Parathyroid adenoma (tissue), 2 donors: Measurements from ENCODE around the gene SLC10A7.

ENCODE experiments used
- H2AFZ ChIP-seq: fragments of 300-600 bp; sonication (generic); one replicate; pipeline ENCODE4 v1.7.0; 2017; ENCODE audit warnings: antibody characterized with exemption, mild to moderate bottlenecking
- H3K27ac ChIP-seq: fragments of 300-600 bp; sonication (generic); one replicate; pipeline ENCODE4 v1.7.0; 2017
- H3K27me3 ChIP-seq: fragments of 300-600 bp; sonication (generic); one replicate; pipeline ENCODE4 v1.7.0; 2017; ENCODE audit warnings: low read length; ENCODE audit not compliant: control insufficient read depth, insufficient read depth
- H3K36me3 ChIP-seq: fragments of 300-600 bp; sonication (generic); one replicate; pipeline ENCODE4 v1.7.0; 2017; ENCODE audit warnings: low read length; ENCODE audit not compliant: control insufficient read depth, insufficient read depth
- H3K4me1 ChIP-seq: fragments of 300-600 bp; sonication (generic); one replicate; pipeline ENCODE4 v1.7.0; 2017; ENCODE audit warnings: control low read depth
- H3K4me2 ChIP-seq: fragments of 300-600 bp; sonication (generic); one replicate; pipeline ENCODE4 v1.7.0; 2017; ENCODE audit warnings: low read length
- H3K4me3 ChIP-seq: fragments of 300-600 bp; sonication (generic); one replicate; pipeline ENCODE4 v1.7.0; 2017; ENCODE audit warnings: low read depth, low read length
- H3K79me2 ChIP-seq: fragments of 300-600 bp; sonication (generic); one replicate; pipeline ENCODE4 v1.7.0; 2017; ENCODE audit warnings: control low read depth
- H3K9ac ChIP-seq: fragments of 300-600 bp; sonication (generic); one replicate; pipeline ENCODE4 v1.7.0; 2017; ENCODE audit warnings: mild to moderate bottlenecking
- H3K9me3 ChIP-seq: fragments of 300-600 bp; sonication (generic); one replicate; pipeline ENCODE4 v1.7.0; 2017; ENCODE audit warnings: low read length; ENCODE audit not compliant: control insufficient read depth
- TF ChIP-seq, protein P1 (sequence below): fragments of 300-600 bp; sonication (generic); IDR thresholded peaks from one replicate; pipeline ENCODE4 v1.7.0; 2017; ENCODE audit warnings: antibody characterized with exemption, mild to moderate bottlenecking
- donor health status: primary hyperparathyroidism.

The SLC10A7 gene

DNA sequence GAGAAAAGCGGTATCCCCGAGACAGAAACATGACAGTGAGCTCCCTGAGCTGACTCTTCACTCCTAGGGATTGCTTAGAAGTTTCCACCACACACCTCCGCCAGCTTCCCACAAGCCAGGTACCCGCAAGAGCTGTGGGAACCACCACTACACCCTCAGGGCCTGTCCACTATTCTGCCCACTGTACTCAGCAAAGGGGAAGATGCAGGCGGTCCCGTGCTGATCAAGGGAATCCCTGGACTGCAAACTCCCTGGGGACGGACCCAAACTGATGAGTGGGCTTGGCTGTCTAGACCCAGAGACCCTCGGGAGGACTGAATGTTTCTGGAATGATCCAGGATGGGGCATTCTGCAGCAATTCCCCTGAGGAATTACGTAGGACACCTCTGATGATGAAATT, 277.2 kb downstream of the SLC10A7 start:
- Histone ChIP-seq H2AFZ (no peak overlapping the region), H3K9ac (no peak overlapping the region), H3K4me3 (no peak overlapping the region), H3K4me2 (no peak overlapping the region), H3K9me3 (no peaks in the 10 kb centered on the region), H3K27ac (no peak overlapping the region), H3K36me3 (no peaks in the 10 kb centered on the region), H3K4me1 (peaks cover 2% of the 10 kb centered on the region), H3K27me3 (peaks cover 3% of the 10 kb centered on the region), H3K79me2 (no peaks in the 10 kb centered on the region)
- TF ChIP-seq, protein P1, sequence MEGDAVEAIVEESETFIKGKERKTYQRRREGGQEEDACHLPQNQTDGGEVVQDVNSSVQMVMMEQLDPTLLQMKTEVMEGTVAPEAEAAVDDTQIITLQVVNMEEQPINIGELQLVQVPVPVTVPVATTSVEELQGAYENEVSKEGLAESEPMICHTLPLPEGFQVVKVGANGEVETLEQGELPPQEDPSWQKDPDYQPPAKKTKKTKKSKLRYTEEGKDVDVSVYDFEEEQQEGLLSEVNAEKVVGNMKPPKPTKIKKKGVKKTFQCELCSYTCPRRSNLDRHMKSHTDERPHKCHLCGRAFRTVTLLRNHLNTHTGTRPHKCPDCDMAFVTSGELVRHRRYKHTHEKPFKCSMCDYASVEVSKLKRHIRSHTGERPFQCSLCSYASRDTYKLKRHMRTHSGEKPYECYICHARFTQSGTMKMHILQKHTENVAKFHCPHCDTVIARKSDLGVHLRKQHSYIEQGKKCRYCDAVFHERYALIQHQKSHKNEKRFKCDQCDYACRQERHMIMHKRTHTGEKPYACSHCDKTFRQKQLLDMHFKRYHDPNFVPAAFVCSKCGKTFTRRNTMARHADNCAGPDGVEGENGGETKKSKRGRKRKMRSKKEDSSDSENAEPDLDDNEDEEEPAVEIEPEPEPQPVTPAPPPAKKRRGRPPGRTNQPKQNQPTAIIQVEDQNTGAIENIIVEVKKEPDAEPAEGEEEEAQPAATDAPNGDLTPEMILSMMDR = no peak

DNA sequence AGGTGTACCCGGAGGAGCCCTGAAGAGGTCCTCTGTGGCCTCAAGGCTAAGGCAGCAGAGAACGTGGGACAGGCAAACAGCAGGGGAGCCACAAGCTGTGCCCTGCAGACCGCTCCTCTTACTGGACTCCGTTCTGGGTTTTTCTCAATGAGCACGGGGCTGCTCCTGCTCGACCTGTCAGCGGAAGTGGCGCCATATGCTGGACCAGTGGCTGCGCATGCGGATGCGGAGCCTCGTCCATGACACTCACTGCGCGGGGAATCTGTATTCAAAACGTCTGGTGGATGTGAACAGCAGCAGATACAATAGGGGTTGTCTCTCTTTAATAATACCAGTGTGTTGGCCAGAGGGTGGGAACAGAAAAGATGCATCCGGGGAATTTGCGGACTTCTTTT, 277.9 kb downstream of the SLC10A7 start:
- Histone ChIP-seq H3K9me3 (no peaks in the 10 kb centered on the region), H3K4me3 (no peak overlapping the region), H2AFZ (no peak overlapping the region), H3K27me3 (peaks cover 3% of the 10 kb centered on the region), H3K79me2 (no peaks in the 10 kb centered on the region), H3K27ac (no peak overlapping the region), H3K4me2 (no peak overlapping the region), H3K36me3 (no peaks in the 10 kb centered on the region), H3K4me1 (peaks cover 2% of the 10 kb centered on the region), H3K9ac (no peak overlapping the region)
- TF ChIP-seq, protein P1 = no peak

GRCh38 chr4:146243141-146243882, 278.4 kb downstream of the SLC10A7 start:
- peak overlapping the region; percentile 71 for H3K27ac ChIP-seq

GRCh38 chr4:146238107-146238506, 283.6 kb downstream of the SLC10A7 start:
- Histone ChIP-seq H3K9me3 (no peaks in the 10 kb centered on the region), H3K9ac (no peak overlapping the region), H3K27ac (no peak overlapping the region)

More at GRCh38 chr4:146243141-146243882, 278.4 kb downstream of the SLC10A7 start:
- H3K36me3 ChIP-seq = no peaks in the 10 kb centered on the region
- peaks cover 3% of the 10 kb centered on the region for H3K27me3 ChIP-seq
- H2AFZ ChIP-seq = no peak overlapping the region
- no peaks in the 10 kb centered on the region for H3K79me2 ChIP-seq
- H3K4me1 ChIP-seq = peaks cover 2% of the 10 kb centered on the region
- H3K9me3 ChIP-seq = no peaks in the 10 kb centered on the region
- H3K9ac ChIP-seq = no peak overlapping the region
- no peak overlapping the region for H3K4me2 ChIP-seq
- TF ChIP-seq, protein P1 = no peak
- no peak overlapping the region for H3K4me3 ChIP-seq

More at GRCh38 chr4:146238107-146238506, 283.6 kb downstream of the SLC10A7 start:
- Histone ChIP-seq H3K4me2 (no peak overlapping the region), H3K36me3 (no peaks in the 10 kb centered on the region), H3K4me3 (no peak overlapping the region), H2AFZ (no peak overlapping the region), H3K4me1 (peaks cover under 1% of the 10 kb centered on the region), H3K27me3 (peaks cover 2% of the 10 kb centered on the region), H3K79me2 (no peaks in the 10 kb centered on the region)
- TF ChIP-seq, protein P1 = no peak
